ENCODE measurements around the gene FAM222A.

FAM222A gene

DNA sequence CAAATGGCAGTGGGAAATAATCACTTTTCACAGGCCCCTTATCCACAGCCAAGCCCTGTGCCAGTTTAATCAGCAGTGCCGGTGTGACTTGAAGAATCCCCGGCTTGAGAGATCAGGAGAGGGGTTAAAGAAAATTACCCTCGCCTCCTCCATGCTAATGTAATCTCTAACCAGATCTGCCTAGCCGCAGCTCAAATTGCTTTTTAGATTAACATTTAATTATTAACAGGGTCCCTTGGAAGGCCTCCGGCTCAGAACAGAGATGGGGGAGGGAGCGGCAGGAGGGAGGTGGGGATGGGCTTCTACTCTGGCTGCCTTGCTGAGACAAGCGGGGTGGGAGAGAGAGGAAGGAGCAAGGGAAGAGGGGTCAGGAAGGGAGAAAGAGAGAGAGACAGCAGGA lies 24.0 kb downstream of the FAM222A start:
- TF ChIP-seq, protein P1, sequence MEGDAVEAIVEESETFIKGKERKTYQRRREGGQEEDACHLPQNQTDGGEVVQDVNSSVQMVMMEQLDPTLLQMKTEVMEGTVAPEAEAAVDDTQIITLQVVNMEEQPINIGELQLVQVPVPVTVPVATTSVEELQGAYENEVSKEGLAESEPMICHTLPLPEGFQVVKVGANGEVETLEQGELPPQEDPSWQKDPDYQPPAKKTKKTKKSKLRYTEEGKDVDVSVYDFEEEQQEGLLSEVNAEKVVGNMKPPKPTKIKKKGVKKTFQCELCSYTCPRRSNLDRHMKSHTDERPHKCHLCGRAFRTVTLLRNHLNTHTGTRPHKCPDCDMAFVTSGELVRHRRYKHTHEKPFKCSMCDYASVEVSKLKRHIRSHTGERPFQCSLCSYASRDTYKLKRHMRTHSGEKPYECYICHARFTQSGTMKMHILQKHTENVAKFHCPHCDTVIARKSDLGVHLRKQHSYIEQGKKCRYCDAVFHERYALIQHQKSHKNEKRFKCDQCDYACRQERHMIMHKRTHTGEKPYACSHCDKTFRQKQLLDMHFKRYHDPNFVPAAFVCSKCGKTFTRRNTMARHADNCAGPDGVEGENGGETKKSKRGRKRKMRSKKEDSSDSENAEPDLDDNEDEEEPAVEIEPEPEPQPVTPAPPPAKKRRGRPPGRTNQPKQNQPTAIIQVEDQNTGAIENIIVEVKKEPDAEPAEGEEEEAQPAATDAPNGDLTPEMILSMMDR (IDR thresholded peaks at IDR 0.05; ENCODE audit: insufficient read depth, low read length): no peak
- TF ChIP-seq POLR2AphosphoS5 (IDR thresholded peaks at IDR 0.05; ENCODE audit: low read depth): no peak
- TF ChIP-seq SPI1 (IDR thresholded peaks at IDR 0.05; ENCODE audit: borderline replicate concordance, low read depth): no peak
- TF ChIP-seq, protein P2, sequence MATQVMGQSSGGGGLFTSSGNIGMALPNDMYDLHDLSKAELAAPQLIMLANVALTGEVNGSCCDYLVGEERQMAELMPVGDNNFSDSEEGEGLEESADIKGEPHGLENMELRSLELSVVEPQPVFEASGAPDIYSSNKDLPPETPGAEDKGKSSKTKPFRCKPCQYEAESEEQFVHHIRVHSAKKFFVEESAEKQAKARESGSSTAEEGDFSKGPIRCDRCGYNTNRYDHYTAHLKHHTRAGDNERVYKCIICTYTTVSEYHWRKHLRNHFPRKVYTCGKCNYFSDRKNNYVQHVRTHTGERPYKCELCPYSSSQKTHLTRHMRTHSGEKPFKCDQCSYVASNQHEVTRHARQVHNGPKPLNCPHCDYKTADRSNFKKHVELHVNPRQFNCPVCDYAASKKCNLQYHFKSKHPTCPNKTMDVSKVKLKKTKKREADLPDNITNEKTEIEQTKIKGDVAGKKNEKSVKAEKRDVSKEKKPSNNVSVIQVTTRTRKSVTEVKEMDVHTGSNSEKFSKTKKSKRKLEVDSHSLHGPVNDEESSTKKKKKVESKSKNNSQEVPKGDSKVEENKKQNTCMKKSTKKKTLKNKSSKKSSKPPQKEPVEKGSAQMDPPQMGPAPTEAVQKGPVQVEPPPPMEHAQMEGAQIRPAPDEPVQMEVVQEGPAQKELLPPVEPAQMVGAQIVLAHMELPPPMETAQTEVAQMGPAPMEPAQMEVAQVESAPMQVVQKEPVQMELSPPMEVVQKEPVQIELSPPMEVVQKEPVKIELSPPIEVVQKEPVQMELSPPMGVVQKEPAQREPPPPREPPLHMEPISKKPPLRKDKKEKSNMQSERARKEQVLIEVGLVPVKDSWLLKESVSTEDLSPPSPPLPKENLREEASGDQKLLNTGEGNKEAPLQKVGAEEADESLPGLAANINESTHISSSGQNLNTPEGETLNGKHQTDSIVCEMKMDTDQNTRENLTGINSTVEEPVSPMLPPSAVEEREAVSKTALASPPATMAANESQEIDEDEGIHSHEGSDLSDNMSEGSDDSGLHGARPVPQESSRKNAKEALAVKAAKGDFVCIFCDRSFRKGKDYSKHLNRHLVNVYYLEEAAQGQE (IDR thresholded peaks at IDR 0.05; ENCODE audit: insufficient replicate concordance, low read depth): no peak
- TF ChIP-seq GABPA (IDR thresholded peaks at IDR 0.05; ENCODE audit: low read depth): no peak
- H3K4me3 ChIP-seq (replicated peaks; ENCODE audit: insufficient read depth, low read length): no peak overlapping the region
- DNase-seq (ENCODE audit: low read depth in 1 of 2, low spot score in 1 of 2): no peak
- no peaks in the 10 kb centered on the region for H3K27me3 ChIP-seq (ENCODE audit: insufficient read depth, poor library complexity, severe bottlenecking)
- no peak overlapping the region for H3K27ac ChIP-seq (replicated peaks)

DNA sequence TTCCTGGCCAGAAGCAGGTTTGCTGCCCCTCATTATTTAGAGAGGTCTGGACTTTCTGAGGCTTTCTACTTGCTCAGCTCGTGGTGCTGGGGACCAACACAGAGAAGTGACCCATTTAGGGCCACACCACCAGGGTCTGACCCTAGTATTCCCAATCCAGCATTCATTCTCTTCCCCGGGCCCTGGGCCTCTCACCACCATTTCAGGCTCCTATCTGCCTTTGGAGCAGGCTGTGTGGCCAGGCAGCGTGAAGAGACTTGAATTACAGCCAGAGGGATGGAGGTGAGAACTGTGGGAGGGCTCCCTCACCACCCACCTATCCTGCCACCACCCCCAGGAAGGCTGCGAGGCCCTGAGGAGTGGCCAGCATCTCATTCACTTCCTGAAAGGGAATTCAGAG lies 24.6 kb downstream of the FAM222A start:
- H3K27ac ChIP-seq (replicated peaks): no peak overlapping the region
- no peak overlapping the region for H3K4me3 ChIP-seq (replicated peaks; ENCODE audit: insufficient read depth, low read length)
- TF ChIP-seq GABPA (IDR thresholded peaks at IDR 0.05; ENCODE audit: low read depth) (no peak), POLR2AphosphoS5 (IDR thresholded peaks at IDR 0.05; ENCODE audit: low read depth) (no peak), SPI1 (IDR thresholded peaks at IDR 0.05; ENCODE audit: borderline replicate concordance, low read depth) (no peak)
- TF ChIP-seq, protein P2 (IDR thresholded peaks at IDR 0.05; ENCODE audit: insufficient replicate concordance, low read depth): no peak
- TF ChIP-seq, protein P1 (IDR thresholded peaks at IDR 0.05; ENCODE audit: insufficient read depth, low read length): no peak
- no peak for DNase-seq (ENCODE audit: low read depth in 1 of 2, low spot score in 1 of 2)
- H3K27me3 ChIP-seq (ENCODE audit: insufficient read depth, poor library complexity, severe bottlenecking): no peaks in the 10 kb centered on the region

DNA sequence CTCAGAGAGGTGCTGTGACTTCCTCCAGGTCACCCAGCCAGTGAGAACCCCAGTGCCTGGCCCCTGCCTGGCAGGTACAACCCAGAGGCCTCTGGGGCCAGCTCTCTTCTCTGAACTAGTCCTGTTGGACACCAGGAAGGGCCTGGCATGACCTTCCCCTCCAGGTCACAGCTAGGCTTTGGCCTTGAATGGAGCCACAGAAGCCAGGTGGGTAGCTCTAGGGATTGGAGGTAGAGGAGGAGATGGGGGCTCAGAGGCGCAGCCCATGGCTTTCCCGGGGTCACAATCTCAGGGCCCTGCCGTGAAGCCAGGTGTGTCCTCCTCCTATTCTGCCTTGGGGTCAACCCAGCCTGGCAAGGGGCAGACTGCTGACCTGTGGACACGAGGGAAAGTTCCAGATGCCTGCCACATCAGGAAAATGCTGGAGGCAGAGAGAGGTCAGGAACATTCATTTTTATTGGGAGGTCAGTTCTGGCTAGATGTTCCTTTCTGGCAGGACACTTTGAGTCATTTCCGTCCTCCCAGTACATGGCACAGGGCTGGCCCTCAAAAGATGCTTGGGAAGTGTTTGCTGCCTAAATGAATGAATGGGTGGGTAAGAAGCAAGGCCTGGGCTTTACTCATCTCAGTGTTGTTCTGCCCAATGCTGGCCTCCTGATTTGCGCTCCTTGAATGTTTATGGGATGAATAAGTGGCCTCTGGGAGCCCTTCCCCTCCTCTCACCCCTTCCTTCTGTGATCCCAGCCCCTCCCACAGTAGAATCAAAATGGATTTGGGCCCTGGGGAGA lies 25.4 kb downstream of the FAM222A start:
- Histone ChIP-seq H3K27ac (replicated peaks) (no peak overlapping the region), H3K27me3 (ENCODE audit: insufficient read depth, poor library complexity, severe bottlenecking) (no peaks in the 10 kb centered on the region), H3K4me3 (replicated peaks; ENCODE audit: insufficient read depth, low read length) (no peak overlapping the region)
- no peak for DNase-seq (ENCODE audit: low read depth in 1 of 2, low spot score in 1 of 2)
- TF ChIP-seq, protein P1 (IDR thresholded peaks at IDR 0.05; ENCODE audit: insufficient read depth, low read length): no peak
- no peak for TF ChIP-seq POLR2AphosphoS5 (IDR thresholded peaks at IDR 0.05; ENCODE audit: low read depth)
- TF ChIP-seq, protein P2 (IDR thresholded peaks at IDR 0.05; ENCODE audit: insufficient replicate concordance, low read depth): no peak
